ENCODE results near the gene PXK.

Gene PXK

GRCh38 chr3:58432905-58433304, 100.2 kb downstream of the PXK start:
- Histone ChIP-seq H3K36me3 (ENCODE audit: insufficient read depth, low read length) (peaks cover 38% of the 10 kb centered on the region), H3K9me2 (replicated peaks; ENCODE audit: low read depth, low read length) (no peaks in the 10 kb centered on the region), H3K27me3 (ENCODE audit: insufficient read depth, low read length, poor library complexity, severe bottlenecking) (no peaks in the 10 kb centered on the region), H3K9ac (ENCODE audit: low read depth, low read length, poor library complexity, severe bottlenecking) (peak overlapping the region; percentile 82), H3K4me2 (ENCODE audit: low read depth, low read length, poor library complexity, severe bottlenecking) (peak overlapping the region; percentile 88), H3K79me2 (ENCODE audit: insufficient read depth, low read length) (peaks cover 47% of the 10 kb centered on the region), H3K4me3 (ENCODE audit: low read length, poor library complexity, severe bottlenecking) (peak overlapping the region; percentile 82), H3F3A (ENCODE audit: low read depth) (no peaks in the 10 kb centered on the region), H3K9me3 (ENCODE audit: insufficient read depth, low read depth, low read length) (no peaks in the 10 kb centered on the region), H2AFZ (ENCODE audit: low read length) (no peak overlapping the region), H4K20me1 (ENCODE audit: insufficient read depth, low read length, poor library complexity, severe bottlenecking) (peaks cover 40% of the 10 kb centered on the region), H3K4me1 (ENCODE audit: insufficient read depth, low read length, poor library complexity, severe bottlenecking) (peaks cover 31% of the 10 kb centered on the region)
- no peak for TF ChIP-seq EZH2phosphoT487 (IDR thresholded peaks at IDR 0.05; ENCODE audit: borderline replicate concordance)
- no peak for TF ChIP-seq CTCF (conservative IDR thresholded peaks at IDR 0.05; ENCODE audit: low read length)

- Histone ChIP-seq H3K4me1 (ENCODE audit: insufficient read depth, low read length, poor library complexity, severe bottlenecking) (peaks cover 31% of the 10 kb centered on the region), H3K9me3 (ENCODE audit: insufficient read depth, low read depth, low read length) (no peaks in the 10 kb centered on the region), H4K20me1 (ENCODE audit: insufficient read depth, low read length, poor library complexity, severe bottlenecking) (peaks cover 40% of the 10 kb centered on the region), H3K36me3 (ENCODE audit: insufficient read depth, low read length) (peaks cover 31% of the 10 kb centered on the region), H3K4me3 (ENCODE audit: low read length, poor library complexity, severe bottlenecking) (peak within 1 kb of the TSS; percentile 82), H3F3A (ENCODE audit: low read depth) (no peaks in the 10 kb centered on the region), H3K79me2 (ENCODE audit: insufficient read depth, low read length) (peaks cover 45% of the 10 kb centered on the region), H3K9ac (ENCODE audit: low read depth, low read length, poor library complexity, severe bottlenecking) (peak within 1 kb of the TSS; percentile 82), H3K27me3 (ENCODE audit: insufficient read depth, low read length, poor library complexity, severe bottlenecking) (no peaks in the 10 kb centered on the region), H3K9me2 (replicated peaks; ENCODE audit: low read depth, low read length) (no peaks in the 10 kb centered on the region), H3K4me2 (ENCODE audit: low read depth, low read length, poor library complexity, severe bottlenecking) (peak within 1 kb of the TSS; percentile 88), H2AFZ (ENCODE audit: low read length) (peak within 1 kb of the TSS; percentile 96)
- TF ChIP-seq EZH2phosphoT487 (IDR thresholded peaks at IDR 0.05; ENCODE audit: borderline replicate concordance) (no peak), CTCF (conservative IDR thresholded peaks at IDR 0.05; ENCODE audit: low read length) (no peak)
Observed at GRCh38 chr3:58433400-58434167, 100.9 kb downstream of the PXK start, which contains the start of gene PDHB. Gene PDHB (minus strand): TSS chr3:58433832. CDS start chr3:58433809, 23 bp downstream.

GRCh38 chr3:58434168-58434504, 101.4 kb downstream of the PXK start:
- peaks cover 26% of the 10 kb centered on the region for H3K36me3 ChIP-seq (ENCODE audit: insufficient read depth, low read length)
- H3K9me2 ChIP-seq (replicated peaks; ENCODE audit: low read depth, low read length): no peaks in the 10 kb centered on the region
- peaks cover 28% of the 10 kb centered on the region for H3K4me1 ChIP-seq (ENCODE audit: insufficient read depth, low read length, poor library complexity, severe bottlenecking)
- H3F3A ChIP-seq (ENCODE audit: low read depth): no peaks in the 10 kb centered on the region
- H4K20me1 ChIP-seq (ENCODE audit: insufficient read depth, low read length, poor library complexity, severe bottlenecking): peaks cover 39% of the 10 kb centered on the region
- peaks cover 42% of the 10 kb centered on the region for H3K79me2 ChIP-seq (ENCODE audit: insufficient read depth, low read length)
- H2AFZ ChIP-seq (ENCODE audit: low read length): peak overlapping the region; percentile 89
- H3K4me3 ChIP-seq (ENCODE audit: low read length, poor library complexity, severe bottlenecking): peak overlapping the region; percentile 66
- no peaks in the 10 kb centered on the region for H3K9me3 ChIP-seq (ENCODE audit: insufficient read depth, low read depth, low read length)
- peak overlapping the region; percentile 79 for H3K4me2 ChIP-seq (ENCODE audit: low read depth, low read length, poor library complexity, severe bottlenecking)
- no peak for TF ChIP-seq EZH2phosphoT487 (IDR thresholded peaks at IDR 0.05; ENCODE audit: borderline replicate concordance)
- no peak for TF ChIP-seq CTCF (conservative IDR thresholded peaks at IDR 0.05; ENCODE audit: low read length)
- peak overlapping the region; percentile 43 for H3K9ac ChIP-seq (ENCODE audit: low read depth, low read length, poor library complexity, severe bottlenecking)
- no peaks in the 10 kb centered on the region for H3K27me3 ChIP-seq (ENCODE audit: insufficient read depth, low read length, poor library complexity, severe bottlenecking)

Measured in Loucy (cell line).